Upper lobe of right lung (tissue), 1 donor: Measurements from ENCODE around the gene ABHD15. TPM values are rescaled to one million over a fixed set of nuclear protein-coding genes. Genes with fewer than 3 reads are reported as not detected.

Source experiments
- ATAC-seq: fragments of 200-7000 bp; cut with Tn5 transposase; one replicate; pipeline ENCODE4 v1.9.1; 2020; ENCODE audit warnings: mild to moderate bottlenecking, moderate library complexity
- DNase-seq: peaks from one replicate; pipeline ENCODE4 v3.0.0-alpha.2; 2020
- H3K27ac ChIP-seq: fragments of 200-600 bp; one replicate; pipeline ENCODE4 v1.8.0; 2022
- H3K27me3 ChIP-seq: fragments of 200-600 bp; one replicate; pipeline ENCODE4 v1.8.0; 2022; ENCODE audit warnings: mild to moderate bottlenecking
- H3K36me3 ChIP-seq: fragments of 200-600 bp; one replicate; pipeline ENCODE4 v1.8.0; 2022
- H3K4me1 ChIP-seq: fragments of 200-600 bp; one replicate; pipeline ENCODE4 v1.8.0; 2022
- H3K4me3 ChIP-seq: fragments of 200-600 bp; one replicate; pipeline ENCODE4 v1.8.0; 2022; ENCODE audit warnings: mild to moderate bottlenecking
- H3K9me3 ChIP-seq: fragments of 200-600 bp; one replicate; pipeline ENCODE4 v1.8.0; 2022
- intact Hi-C: fragments of 100-400 bp; cut with DNase I; formaldehyde crosslinking; loops from one replicate; pipeline ENCODE4 v1.11.0; 2022
- total RNA-seq: library from RNA; stranded (reverse); fragmentation: NEBNext Ultra II Directional; extraction: Animal tissue kit (Norgen Biotek cat#: 25700); gene quantifications from one replicate; pipeline ENCODE4 v1.2.1, GENCODE V29; 2021
- TF ChIP-seq, protein P1 (sequence below): fragments of 200-600 bp; IDR thresholded peaks from one replicate; pipeline ENCODE4 v1.8.0; 2022; ENCODE audit warnings: antibody characterized with exemption
- donor health status: DM: no; HTN: yes; CAD: no; lungs with severe emphysema.

The ABHD15 gene
- total RNA-seq, 1 donor from 2014 or later, result 10.9 TPM

DNA sequence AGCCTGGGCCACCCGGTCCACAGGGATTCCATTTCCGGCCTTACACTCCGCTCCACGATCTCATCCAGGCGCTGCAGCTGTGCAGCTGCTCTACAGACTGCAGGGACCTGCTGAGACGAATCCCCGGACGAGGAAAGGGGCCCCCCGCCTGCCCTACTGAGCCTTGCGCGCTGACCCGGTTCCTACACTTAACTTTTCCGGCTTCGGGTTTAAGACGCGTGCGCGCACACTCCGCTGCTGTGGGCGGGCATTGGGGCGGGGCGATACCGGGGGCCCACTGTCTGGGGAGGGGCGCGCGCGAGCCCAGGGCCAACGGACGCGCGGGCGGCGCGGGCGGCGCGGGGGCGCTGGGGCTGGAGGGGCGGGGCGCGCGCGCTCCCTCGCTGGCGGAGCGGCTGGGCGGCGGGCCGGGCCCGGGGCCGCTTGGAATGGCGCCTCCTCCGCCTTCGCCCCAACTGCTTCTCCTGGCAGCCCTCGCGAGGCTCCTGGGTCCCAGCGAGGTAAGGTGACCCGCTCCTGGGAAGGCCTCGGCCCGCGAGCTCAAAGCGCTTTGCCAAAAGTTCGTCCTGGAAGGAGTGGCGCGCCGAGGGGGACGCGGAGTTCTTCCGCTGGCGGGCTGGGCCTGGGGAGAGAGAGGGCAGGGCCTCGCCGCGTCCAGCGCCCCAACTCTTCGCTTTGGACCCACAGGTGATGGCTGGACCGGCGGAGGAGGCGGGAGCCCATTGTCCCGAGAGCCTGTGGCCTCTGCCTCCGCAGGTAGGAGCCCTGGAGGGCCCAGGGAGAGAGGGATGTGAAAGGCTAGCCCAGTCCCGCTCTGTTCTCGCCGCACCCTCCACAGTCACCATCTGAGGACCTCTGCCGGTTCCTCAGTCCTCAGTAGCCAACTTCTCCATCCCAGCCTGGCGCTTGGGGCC is 1.8 kb upstream of the ABHD15 start, which contains the start of gene TP53I13:
TSS of gene TP53I13 (plus strand) at position 371 of the 914 bp plus-strand sequence. CDS start at position 429, 58 bp downstream.
- TF ChIP-seq, protein P1, sequence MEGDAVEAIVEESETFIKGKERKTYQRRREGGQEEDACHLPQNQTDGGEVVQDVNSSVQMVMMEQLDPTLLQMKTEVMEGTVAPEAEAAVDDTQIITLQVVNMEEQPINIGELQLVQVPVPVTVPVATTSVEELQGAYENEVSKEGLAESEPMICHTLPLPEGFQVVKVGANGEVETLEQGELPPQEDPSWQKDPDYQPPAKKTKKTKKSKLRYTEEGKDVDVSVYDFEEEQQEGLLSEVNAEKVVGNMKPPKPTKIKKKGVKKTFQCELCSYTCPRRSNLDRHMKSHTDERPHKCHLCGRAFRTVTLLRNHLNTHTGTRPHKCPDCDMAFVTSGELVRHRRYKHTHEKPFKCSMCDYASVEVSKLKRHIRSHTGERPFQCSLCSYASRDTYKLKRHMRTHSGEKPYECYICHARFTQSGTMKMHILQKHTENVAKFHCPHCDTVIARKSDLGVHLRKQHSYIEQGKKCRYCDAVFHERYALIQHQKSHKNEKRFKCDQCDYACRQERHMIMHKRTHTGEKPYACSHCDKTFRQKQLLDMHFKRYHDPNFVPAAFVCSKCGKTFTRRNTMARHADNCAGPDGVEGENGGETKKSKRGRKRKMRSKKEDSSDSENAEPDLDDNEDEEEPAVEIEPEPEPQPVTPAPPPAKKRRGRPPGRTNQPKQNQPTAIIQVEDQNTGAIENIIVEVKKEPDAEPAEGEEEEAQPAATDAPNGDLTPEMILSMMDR, result no peak

DNA sequence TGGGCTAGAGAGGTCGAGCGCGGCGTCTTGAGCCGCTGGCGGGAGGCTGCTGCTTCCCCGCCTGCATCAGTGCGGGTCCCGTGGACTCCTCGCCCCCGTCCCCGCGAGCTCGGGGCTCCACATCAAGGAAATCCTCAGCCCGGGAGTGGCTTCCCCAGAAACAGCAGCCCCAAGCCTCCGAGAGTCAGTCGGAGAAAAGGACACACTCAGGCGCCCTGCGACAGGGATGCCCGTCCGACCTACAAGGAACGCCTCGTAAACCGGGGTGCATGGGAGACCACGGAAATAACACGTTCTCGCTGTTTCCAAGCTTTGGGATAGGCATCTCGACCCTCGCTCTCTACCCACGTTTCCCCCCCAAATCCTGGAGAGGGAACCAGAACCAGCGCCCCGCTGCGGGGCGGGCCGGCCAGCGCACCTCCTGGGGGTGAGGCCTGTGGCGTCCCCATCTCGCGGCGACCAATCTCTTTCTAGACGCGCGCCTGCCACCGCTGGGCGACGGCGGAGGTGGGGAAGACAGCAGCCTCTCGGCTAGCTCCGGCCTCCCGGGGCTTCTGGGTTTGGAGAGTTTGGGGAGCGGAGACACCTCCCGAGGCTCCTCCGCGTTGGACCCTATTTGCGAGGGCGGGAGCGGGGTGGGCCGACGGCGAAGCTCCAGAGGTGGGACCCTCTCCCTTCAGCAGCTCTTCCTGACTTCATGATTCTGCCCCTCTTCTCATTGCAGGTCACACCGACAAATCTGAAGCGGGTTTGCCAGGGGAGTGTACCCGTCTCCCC is 905 bp upstream of the ABHD15 start:
- Histone ChIP-seq H3K9me3 (no peaks in the 10 kb centered on the region), H3K27me3 (no peaks in the 10 kb centered on the region), H3K4me3 (peak overlapping the region; percentile 76), H3K27ac (peak overlapping the region; percentile 81), H3K4me1 (peaks cover 35% of the 10 kb centered on the region), H3K36me3 (peaks cover 2% of the 10 kb centered on the region)
- TF ChIP-seq, protein P1, result peak; percentile 52
- peak; percentile 90 for DNase-seq
- ATAC-seq, result peak; percentile 55
- intact Hi-C loops, result no loop called here

More for the DNA sequence above, 1.8 kb upstream of the ABHD15 start, which contains the start of gene TP53I13:
- peak within 1 kb of the TSS; percentile 76 for H3K4me3 ChIP-seq
- ATAC-seq, result peak; percentile 73
- H3K9me3 ChIP-seq, result no peaks in the 10 kb centered on the region
- no peaks in the 10 kb centered on the region for H3K36me3 ChIP-seq
- H3K27me3 ChIP-seq, result no peaks in the 10 kb centered on the region
- peak; percentile 94 for DNase-seq
- intact Hi-C loops, result no loop called here
- peak within 1 kb of the TSS; percentile 87 for H3K27ac ChIP-seq
- H3K4me1 ChIP-seq, result peaks cover 39% of the 10 kb centered on the region

DNA sequence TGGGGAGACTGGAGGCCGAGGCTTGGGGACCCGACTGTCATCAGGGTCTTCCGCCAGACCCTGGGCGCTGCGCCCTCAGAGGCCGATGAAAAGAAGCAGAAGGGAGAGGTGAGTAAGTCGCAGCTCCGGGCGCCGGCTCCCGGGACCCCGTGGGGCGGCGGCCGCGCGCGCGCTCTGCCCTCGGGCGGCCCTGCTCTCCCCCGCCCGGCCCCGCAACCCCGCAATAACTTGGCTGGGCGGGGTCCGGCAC is 392 bp upstream of the ABHD15 start:
- Histone ChIP-seq H3K9me3 (no peaks in the 10 kb centered on the region), H3K4me3 (peak overlapping the region; percentile 76), H3K36me3 (peaks cover 5% of the 10 kb centered on the region), H3K27me3 (no peaks in the 10 kb centered on the region), H3K27ac (peak overlapping the region; percentile 81), H3K4me1 (peaks cover 40% of the 10 kb centered on the region)
- no peak for DNase-seq
- TF ChIP-seq, protein P1, result no peak
- intact Hi-C loops, result no loop called here
- ATAC-seq, result peak; percentile 1

DNA sequence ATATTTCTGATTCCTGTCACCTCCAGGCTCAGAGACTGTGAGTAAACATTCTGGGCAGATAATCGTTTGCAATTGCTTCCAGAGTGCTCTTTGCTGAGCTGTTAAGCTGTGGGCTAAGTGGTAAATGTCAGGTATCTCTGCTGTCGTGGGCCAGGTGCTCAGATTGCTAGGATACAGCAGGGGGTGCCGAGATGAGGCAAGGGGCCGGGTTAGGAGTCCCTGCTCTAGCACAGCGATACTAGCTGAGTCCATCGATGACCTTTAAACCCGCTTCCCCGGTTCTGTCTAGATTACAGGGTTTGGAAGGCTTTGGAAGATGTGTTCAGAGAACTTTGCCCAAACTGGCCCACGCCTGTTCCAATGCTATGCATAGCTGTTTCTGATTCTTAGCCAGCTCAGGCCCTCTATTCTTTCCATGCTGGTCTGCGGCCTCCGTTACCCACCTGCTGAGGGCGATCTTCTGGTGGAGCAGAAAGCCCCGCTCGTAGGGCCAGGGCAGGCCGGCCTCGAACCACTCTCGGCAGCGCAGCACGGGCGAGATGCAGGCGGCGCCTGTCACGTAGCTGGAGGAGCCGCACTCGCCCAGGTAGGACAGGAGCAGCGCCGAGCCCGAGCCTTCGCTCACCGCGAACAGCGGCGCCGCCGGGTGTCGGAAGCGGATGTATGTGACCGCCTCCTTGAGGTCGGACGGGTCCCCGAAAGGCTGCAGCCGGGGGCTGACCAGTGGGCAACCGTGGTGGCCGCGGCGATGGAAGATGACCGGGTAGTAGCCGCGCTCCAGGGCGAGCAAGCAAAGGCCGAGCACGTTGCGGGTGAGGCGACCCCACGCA is 979 bp downstream of the ABHD15 start:
- peaks cover 50% of the 10 kb centered on the region for H3K4me1 ChIP-seq
- intact Hi-C loops, result no loop called here
- ATAC-seq, result peak; percentile 13

DNA sequence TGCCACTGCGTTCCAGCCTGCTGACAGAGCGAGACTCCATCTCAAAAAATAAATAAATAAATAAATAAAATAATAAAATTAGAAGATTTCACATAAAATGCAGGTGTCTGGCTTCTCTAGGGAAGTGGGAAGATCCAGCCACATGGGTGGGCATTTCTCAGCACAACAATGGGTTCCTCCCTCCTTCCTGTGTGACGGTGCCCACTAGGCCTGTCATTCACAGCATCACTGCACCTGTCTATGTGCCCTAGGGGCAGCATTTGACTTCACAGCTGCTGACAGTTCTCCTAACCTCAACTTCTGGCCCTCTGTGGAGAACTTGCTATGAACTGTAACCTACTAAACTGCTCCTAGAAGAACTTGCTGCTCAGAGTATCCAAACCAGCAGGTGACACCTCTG is 3.0 kb downstream of the ABHD15 start:
- ATAC-seq, result no peak
- Histone ChIP-seq H3K9me3 (no peaks in the 10 kb centered on the region), H3K27me3 (no peaks in the 10 kb centered on the region), H3K36me3 (peaks cover 5% of the 10 kb centered on the region), H3K27ac (no peak overlapping the region), H3K4me3 (no peak overlapping the region), H3K4me1 (peaks cover 42% of the 10 kb centered on the region)
- DNase-seq, result no peak
- intact Hi-C loops, result no loop called here
- TF ChIP-seq, protein P1, result no peak

More for the DNA sequence above, 979 bp downstream of the ABHD15 start:
- TF ChIP-seq, protein P1, result peak; percentile 13
- DNase-seq, result peak; percentile 83
- peaks cover 5% of the 10 kb centered on the region for H3K36me3 ChIP-seq
- H3K9me3 ChIP-seq, result no peaks in the 10 kb centered on the region
- peak overlapping the region; percentile 76 for H3K4me3 ChIP-seq
- H3K27ac ChIP-seq, result peak overlapping the region; percentile 81
- H3K27me3 ChIP-seq, result no peaks in the 10 kb centered on the region
